Activated CD8-positive, alpha-beta memory T cell treated with anti-CD3 and anti-CD28 coated beads for 1 hour (primary cell): ENCODE results near the gene EEF1E1.

Experiments used
- DNase-seq, 2 donors: peaks; one replicate each; pipeline ENCODE4 v3.0.0-alpha.2; 2020; ENCODE audit warnings: low read depth in 1 of 2; ENCODE audit errors: extremely low read depth in 1 of 2

Gene EEF1E1

DNA sequence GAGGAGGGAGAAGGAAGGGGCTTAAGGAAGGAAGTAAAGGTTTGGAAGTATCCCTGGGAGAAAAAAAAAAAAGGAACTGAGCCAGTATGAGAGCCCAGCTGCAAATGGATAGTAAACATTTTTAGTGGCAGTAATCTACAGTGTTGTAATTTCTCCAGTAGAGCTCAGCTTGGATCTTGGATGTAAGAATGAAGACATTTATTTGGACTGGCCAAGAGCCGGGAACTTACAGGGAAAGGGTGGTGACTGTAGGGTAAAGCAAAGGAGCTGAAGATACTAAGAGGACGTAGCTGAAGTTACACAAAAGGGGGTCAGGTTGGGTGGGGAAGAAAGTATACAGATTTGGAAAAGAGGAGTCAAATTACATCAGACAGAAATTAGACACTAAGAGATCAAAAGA, 13.5 kb downstream of the EEF1E1 start:
- no peak for DNase-seq

DNA sequence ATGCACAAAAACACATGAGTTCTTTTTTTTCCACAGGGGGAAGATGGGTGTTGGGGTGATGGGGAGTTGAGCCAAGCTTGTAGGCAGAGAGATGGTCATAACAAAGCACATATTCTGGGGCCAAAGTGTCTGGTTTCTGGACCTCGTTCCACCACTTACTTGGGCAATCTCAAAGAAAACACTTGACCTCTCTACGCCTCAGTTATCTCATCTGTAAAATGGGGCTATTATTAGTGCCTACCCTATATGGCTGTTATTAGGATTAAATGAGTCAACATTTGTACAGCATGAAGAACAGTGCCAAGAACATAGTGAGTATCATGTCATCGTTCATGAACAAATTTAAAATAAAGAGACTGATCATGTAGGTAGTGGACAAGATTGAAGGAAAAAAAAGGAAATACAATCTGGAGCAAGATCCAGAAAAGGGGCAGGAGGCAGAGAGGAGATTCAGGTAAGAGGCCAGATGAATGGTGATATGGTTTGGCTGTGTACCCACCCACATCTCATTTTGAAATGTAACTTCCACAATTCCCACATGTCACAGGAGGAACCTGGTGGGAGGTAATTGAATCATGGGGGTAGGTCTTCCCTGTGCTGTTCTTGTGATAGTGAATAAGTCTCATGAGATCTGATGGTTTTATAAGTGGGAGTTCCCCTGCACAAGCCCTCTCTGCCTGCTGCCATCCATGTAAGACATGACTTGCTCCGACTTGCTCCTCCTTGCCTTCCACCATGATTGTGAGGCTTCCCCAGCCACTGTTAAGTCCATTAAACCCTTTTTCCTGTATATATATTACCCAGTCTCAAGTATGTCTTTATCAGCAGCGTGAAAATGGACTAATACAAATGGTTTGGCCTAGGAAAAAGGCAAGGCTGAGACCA, 14.2 kb downstream of the EEF1E1 start:
- no peak for DNase-seq

DNA sequence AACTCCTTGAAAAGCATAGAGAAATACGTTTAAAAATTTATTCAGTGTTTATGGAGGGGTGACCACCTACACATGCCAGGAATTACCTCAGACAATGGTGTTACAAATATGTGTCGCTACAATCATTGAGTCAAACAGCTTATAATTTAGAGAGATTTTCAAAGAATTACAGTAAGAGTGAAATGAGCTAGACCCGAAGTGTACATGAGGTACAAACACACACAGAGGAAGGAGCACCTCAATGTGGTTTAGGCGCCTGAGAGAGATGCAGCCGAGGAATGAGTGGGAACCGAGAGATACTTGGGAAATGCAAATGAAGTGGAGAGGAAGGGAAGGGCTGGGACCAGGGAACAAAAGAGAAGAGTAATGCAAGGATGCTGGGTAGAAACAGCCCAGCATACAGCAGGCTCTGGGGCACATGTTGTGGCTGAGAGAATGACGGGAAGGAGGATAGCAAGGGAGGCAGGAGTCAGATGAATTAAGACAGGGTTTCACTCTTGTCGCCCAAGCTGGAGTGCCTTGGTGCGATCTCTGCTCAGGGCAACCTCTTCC, 15.5 kb downstream of the EEF1E1 start:
- no peak for DNase-seq

DNA sequence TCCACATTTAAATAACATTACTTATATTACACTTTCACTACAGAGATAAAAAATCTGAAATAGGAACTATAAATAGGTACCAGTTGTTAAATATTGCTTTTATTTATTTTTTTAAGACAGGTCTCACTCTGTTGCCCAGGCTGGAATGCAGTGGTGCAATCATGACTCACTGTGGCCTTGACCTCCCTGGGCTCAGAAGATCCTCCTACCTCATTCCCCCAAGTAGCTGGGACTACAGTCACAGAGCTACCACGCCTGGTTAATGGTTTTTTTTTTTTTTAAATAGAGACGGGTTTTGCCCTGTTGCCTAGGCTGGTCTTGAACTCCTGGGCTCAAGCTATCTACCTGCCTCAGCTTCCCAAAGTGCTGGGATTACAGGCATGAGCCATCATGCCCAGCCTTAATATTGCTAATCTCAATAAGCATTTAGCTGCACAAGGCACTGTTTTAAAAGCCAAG, 17.3 kb downstream of the EEF1E1 start:
- no peak for DNase-seq

DNA sequence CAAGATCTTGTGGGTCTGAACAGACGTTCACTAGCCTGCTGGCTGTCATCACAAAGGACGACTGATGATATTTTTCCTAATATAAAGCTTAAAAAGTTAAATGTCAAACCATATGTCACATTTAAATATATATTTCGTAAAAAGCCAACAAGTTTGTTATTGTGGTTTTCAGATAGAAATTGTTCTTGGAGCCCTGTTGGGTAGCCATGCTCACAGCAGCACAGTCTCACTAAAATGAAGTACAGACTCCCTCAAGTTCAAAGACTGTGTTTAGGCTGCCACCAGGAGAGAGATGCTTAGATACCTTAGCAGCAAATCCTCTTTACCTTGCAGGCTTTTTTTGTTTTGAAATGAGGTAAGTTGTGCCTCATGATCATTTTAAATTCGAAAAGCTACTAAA, 17.8 kb downstream of the EEF1E1 start:
- DNase-seq = no peak

DNA sequence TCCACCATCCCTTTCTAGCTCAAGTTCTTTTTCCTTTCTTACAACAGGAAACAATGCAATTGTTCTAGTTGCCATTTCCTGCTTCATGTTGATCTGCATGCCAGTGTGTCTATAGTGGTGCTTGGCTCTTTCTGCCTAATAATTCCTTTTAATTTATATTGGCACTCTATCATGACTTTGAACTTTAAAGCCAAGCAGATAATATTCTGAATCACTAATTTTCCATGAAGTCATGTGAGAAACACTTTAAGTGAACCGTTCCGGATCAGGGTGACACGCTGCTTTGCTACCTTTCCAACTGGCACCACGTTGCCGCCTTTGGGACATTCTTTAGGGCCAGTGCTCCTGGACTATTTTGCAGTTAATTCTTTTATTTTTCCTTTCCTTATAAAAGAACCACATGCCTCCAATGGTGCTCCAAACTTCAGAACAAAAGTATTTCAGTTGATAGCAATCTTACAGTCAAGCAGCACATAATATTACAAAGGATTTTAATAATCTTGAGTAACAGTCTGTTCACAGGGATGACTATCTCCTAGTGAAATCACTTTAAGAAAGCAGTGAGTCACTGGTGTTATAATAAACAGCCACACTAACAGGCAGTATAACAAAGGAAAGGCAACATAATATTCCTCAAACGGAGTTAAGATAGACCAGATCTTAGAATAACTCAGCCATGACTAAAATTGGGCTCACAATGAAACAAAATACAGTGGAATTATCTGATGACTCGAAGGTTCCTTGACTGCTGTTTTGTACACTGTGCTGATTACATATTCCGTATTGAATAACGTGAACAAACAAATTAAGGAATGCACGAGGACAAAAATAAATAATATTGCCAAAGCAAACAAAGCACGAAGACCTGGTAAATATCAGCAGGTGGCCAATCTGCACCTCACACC, 19.1 kb downstream of the EEF1E1 start:
- DNase-seq = no peak

DNA sequence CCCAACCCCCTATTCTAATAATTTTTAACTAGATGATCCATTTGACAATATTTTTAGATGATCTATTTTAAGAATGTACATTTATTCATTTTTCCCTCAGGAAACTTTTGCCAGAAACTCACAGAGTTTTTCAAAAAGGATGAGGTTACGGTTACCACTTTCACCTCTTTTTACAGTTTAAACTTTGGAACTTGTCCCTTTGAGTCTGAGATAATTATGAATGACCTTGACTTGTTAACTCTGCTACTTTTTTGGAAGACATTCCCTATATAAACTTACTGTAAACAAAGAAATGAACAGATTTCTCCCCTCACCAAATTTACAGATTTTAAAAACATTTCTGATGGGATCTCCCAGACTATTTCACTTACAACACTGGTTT, 19.8 kb downstream of the EEF1E1 start:
- no peak for DNase-seq

DNA sequence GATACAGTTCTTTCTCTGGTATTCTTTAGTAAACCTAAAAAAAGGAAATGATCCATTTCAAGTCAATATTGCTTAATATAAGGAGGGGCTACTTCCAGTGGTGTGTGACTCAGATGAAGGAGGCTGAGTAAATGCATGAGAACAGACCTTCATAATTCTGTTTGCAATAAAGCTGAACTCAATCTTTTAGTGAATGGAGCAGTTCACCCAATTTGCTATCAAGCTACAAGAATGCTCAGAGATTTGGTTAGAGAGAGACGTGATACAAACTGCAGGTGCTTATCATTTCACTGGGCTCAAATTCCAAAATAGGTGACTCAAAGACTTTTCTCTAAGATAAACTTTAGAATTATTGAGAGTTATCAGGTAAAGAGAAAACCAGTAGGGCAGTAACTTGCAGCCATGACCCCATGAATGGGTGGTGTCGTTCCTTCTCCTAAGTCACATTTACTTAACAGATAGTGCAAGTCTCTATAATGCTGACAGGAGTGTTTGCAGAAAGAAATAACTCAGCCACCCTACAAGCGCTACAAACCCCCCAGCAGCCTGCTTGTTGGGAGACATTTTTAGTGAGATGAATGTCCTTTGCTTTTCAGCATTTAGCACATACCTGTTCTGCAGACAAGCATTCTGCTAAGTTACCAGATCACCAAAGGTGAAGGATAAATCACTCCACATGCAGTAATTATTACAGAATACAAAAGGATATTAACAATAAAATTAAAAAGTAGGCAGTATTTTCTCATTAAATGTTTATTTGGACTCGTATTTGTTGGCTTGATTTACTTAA, 21.8 kb downstream of the EEF1E1 start:
- no peak for DNase-seq

DNA sequence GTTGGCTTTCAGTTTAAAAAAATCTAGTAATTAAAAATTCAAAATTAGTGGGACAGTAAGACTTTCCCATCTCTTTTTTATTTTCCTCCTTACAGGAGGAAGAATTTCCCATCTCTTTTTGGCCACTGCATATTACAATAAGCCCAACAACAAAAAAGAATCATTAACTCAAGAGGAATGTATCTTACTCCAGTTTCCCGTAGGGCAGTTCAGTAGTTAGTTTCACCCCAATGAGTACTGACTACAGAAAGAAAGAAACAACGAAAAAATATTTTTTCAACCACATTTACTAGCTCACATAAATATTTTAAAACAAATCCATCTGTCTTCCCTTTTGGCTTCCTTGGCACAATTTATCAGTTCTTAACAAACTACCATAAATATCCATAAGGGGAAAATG, 23.2 kb downstream of the EEF1E1 start:
- DNase-seq = no peak

DNA sequence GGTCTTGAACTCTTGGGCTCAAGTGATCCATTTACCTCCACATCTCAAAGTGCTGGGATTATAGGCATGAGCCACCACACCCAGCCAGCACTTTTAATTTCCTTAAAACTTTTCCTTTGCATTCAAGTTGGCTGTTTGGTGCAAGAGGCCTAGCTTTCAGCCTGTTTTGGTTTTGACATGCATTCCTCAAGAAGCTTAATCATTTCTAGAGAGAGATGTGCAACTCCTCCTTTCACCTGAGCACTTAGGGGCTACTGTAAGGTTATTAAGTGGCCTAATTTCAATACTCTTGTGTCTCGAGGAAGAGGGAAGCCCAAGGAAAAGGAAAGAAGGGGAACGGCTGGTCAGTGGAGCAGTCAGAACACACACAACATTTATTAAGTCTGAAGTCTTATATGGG, 24.4 kb downstream of the EEF1E1 start:
- no peak for DNase-seq

DNA sequence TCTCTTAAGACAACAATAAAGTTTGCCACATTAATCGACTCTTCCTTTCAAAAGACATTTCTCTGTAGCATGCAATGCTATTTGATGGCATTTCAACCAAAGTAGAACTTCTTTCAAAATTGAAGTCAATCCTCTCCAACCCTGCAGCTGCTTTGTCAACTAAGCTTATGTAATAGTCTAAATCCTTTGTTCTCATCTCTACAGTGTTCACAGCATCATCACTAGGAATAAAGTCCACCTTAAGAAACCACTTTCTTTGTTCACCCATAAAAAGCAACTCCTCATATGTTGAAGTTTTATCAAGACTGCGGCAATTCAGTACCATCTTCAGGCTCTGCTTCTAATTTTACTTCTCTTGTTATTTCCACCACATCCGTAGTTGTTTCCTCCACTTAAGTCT, 26.6 kb downstream of the EEF1E1 start:
- no peak for DNase-seq

DNA sequence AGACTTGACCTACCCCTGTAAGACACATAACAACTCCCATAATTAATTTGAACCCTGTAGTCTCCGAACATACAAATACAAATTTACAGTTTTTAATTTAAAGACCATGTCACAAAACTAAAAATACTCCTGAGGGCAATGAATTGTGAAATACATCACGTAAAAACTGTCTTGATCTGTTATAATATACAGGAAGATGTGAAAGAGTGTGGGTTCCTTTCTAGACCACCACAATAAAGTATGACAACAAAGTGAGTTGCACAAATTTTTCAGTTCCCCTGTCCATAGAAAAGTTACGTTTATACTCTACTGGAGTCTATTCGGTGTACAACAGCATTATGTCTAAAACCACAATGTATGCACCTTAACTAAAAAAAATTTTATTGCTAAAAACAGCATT, 27.2 kb downstream of the EEF1E1 start:
- DNase-seq = no peak

DNA sequence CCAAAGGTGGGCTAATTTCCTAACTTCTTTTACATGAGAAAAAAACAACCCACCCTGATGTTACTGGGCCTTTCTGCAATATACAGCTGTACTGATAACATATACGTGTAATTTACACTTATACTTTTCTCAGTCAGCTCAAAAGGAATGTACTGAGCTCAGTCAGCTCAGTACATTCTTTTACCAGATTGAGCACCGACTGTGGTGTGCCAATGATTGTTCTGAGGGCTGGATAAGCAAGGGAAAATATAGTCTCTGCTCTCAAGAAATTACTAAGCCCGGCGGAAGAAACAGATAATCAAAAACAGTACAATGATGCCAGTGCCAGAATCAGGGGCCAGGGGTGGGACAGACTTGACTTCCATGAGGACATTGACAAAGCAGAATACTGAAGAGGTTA, 28.1 kb downstream of the EEF1E1 start:
- DNase-seq = no peak

DNA sequence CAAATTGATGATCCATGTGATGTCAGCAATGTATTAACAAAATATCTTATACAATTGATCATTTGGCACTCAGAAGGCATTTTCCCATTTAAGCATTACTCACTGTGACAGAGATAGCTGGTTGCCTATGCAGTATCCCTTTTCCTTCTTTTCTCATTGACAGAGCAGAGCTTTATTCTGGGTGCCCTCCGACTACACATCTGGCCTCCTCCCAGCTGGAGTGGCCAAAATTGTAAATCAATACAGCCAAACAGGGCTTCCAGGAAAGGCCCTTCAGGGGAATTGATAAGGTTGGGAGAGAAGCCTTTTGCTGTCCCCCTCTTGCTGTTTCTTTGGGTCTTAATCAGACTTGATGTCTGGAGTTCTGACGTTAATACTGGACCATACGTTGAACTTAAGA, 28.6 kb downstream of the EEF1E1 start:
- DNase-seq = no peak

DNA sequence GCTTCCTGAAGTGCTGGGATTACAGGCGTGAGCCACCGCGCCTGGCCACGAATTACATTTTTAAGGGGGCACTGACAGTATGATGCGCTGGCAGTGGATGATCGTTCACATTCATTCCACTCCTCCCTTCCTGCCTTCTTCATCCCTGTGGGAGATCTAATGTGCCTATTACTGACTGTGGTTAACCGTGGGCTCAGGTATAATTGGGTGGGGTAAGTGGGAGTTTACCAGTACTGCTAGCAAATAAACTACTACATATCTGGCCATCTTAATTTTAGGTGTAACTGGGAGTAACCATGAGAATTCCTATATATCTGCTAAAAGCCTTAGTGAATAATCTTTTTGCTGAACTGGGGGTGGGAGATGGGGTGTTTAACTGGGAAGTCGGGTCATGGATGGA, 31.6 kb downstream of the EEF1E1 start:
- DNase-seq = no peak

DNA sequence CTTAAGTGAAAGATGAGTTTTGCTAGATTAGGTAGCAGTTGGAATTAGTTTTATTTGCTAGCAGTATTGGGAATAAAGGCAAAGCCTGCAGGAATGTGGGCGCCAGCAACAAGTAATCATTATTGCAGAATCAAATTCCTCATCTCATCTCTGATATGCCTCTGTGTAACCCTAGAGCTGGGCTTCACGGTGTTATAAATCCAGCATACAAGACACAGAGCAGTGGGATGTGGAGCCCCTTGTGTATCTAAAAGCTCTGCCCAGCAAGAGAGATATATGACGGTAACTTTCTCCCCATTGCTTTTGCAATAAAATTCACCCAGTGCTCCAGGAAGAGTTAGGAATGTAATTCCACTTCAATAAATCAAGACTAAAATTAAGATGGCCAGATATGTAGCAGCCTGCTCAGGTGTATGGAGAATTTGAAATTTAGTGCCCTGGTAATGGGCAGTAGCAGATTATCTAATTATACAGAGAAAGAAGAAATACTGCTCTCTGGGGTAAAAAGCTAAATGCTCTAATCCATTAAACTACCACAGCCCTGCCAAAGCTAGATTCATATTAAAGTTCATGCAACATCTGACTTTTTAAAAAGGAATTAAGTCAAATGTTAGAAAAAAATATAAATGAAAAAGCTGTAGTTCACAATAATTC, 32.6 kb downstream of the EEF1E1 start:
- no peak for DNase-seq

DNA sequence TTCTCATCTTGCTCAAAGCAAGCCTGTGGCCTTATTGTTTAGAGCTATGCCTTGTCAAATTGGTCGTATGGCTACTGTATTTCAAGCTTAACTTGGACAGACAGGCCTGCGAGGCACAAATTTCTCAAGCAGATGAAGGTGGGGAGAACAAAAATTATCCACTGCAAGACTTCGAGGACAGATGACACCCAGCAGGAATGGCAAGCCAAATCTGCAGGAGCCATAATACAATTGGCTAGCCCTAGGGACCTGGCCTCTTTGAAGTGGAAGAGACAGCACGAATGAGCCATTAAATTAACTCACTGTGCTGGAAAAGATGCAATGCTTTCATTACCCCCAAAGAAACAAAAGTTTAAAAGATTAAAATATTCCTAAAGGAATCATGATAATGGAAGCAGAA, 33.2 kb downstream of the EEF1E1 start:
- DNase-seq = no peak

DNA sequence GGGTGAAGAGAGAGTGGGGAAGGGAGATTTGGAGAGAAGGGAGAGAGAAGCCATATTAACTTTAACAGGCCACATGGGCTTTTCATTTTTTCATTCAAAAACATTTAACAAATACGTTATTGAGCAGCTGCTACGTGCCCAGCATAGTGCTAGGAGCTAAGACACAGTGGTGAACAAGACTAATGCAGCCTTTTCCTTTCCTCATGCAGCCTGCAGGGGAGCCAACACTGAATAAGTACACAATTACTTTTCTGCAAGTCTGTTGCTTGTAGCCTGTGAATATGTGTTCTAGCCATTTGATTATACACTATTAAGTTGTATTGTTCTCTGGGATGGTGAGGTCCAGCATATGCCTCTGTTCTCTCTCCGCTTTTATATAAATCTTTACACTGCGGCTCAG, 36.2 kb downstream of the EEF1E1 start:
- no peak for DNase-seq

DNA sequence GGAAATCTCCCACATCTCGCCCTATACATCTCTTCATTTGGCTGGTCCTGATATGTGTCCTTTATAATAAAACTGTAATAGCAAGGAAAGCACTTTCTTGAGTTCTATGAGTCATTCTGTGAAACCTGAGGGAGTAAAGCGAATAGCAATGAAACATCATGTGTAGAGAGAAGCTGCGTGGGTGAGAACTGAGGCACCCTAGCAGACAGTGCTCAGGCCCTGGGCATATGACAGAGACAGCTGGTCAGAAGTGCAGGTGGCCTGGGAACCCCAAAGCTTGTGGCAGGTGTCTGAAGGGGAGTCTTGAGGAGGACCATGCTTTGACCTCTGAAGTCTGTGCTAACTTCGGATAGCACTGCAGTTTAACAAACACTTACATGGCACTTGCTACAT, 36.8 kb downstream of the EEF1E1 start:
- DNase-seq = no peak
